Measurements from ENCODE around the gene TOX2. TPM values are rescaled to one million over a fixed set of nuclear protein-coding genes. Genes with fewer than 3 reads are reported as not detected.

Gene TOX2
- total RNA-seq, 2 experiments from 2014 or later, result 0.23 TPM; not detected in 1

DNA sequence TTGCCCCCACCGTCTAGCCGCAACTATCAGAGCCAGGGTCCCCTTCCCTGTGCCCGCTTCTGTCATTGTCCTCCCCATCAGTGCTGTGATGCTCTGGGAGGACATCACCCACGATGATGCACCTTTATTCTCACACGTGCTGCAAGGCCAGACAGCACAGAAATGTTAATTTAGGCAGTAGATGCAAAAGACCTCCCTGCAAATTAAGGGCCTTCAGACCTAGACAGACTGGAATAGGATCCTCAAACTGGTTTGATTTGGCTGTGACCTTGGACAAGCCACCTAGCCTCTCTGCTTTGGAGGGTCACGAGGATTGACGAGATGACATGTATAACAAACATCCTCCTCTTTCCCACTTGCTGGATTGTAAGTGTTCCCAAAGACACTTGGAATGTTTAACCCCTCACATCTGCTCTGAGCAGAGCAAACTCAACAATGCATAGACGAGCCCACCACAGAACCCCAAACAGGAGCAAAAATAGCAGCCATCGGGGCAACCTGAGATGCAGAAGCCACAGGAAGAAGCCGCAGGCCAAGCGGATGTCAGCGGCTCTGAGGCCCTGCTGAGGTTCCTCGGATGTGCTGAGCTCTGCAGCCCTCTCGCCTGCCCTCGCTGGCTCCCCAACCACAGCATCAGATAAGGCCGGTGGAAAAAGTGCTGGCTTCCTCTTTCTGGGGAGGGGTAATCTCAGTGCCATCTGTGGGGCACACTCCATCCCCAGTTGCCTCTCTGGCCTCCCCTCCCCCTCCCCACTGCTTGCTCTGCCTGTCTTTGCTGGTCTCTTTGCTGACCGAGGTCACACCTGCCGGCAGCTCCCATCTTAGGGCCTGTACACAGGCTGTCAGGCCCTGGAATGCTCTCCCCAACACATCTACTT is 35.3 kb downstream of the TOX2 start:
- H3K27ac ChIP-seq (ENCODE audit: low read depth, low read length, poor library complexity, severe bottlenecking), result no peak overlapping the region
- no peaks in the 10 kb centered on the region for H3K9me3 ChIP-seq (ENCODE audit: low read length)
- H4K20me1 ChIP-seq (ENCODE audit: insufficient read depth, low read length), result no peaks in the 10 kb centered on the region
- H2AFZ ChIP-seq (ENCODE audit: low read length), result peak overlapping the region; percentile 35; the same call in 1 of the 2 replicates
- peaks cover 22% of the 10 kb centered on the region for H3K4me1 ChIP-seq (ENCODE audit: insufficient read depth, low read length, poor library complexity, severe bottlenecking)
- ChIA-PET CTCF (ENCODE audit: unreplicated experiment) (no interaction called here), POLR2A (no interaction called here)
- H3K4me2 ChIP-seq (ENCODE audit: low read length), result peak overlapping the region; percentile 28; the same call in 1 of the 2 replicates
- no peaks in the 10 kb centered on the region for H3K79me2 ChIP-seq (ENCODE audit: insufficient read depth, low read depth, low read length)
- TF ChIP-seq, protein P1, sequence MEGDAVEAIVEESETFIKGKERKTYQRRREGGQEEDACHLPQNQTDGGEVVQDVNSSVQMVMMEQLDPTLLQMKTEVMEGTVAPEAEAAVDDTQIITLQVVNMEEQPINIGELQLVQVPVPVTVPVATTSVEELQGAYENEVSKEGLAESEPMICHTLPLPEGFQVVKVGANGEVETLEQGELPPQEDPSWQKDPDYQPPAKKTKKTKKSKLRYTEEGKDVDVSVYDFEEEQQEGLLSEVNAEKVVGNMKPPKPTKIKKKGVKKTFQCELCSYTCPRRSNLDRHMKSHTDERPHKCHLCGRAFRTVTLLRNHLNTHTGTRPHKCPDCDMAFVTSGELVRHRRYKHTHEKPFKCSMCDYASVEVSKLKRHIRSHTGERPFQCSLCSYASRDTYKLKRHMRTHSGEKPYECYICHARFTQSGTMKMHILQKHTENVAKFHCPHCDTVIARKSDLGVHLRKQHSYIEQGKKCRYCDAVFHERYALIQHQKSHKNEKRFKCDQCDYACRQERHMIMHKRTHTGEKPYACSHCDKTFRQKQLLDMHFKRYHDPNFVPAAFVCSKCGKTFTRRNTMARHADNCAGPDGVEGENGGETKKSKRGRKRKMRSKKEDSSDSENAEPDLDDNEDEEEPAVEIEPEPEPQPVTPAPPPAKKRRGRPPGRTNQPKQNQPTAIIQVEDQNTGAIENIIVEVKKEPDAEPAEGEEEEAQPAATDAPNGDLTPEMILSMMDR (conservative IDR thresholded peaks at IDR 0.05; ENCODE audit: low read length), result no peak
- no peak for TF ChIP-seq EZH2phosphoT487 (IDR thresholded peaks at IDR 0.05; ENCODE audit: borderline replicate concordance, low read depth, low read length)
- DNase-seq (ENCODE audit: low spot score), result peak; percentile 64
- no peaks in the 10 kb centered on the region for H3K36me3 ChIP-seq (ENCODE audit: insufficient read depth, low read length)
- no peaks in the 10 kb centered on the region for H3K9me2 ChIP-seq (ENCODE audit: insufficient read depth, low read length)
- intact Hi-C loops (cut with micrococcal nuclease; ENCODE audit: unreplicated experiment), result no loop called here
- no TSS peak for BruUV-seq (replicated peaks)
- no peak overlapping the region for H3K4me3 ChIP-seq (ENCODE audit: low read depth, low read length, poor library complexity, severe bottlenecking)

DNA sequence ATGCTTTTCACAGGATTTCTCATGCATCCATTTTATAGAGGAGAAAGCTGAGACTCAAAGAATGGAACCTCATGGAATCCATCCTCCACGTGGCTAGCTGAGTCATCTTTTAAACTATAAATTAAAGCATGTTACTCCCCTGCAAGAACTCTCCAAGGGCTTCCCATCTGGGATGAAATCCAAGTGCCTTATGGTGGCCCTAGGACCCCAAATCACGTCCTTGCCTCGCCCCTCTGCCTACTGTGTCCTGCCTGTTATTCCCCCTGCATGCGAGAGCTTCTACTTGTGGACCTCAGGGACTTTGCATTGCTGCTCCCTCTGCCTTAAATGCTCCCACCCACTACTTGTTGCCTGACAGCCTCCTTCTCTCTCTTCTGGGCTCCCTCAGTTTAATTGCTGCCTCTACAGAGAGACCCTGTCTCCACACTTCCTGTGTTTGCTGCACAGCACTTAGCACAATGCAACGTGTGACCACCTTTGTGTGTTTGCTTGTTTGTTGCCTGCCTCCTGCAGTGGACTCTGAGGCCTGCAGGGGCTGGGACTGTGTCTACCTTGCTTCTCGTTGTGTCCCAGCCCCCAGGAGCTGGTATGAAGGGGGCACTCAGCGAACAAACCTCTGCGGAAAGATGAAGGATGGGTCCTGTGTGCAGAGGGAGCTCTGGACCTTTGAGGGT is 39.4 kb downstream of the TOX2 start:
- no TSS peak for BruUV-seq (replicated peaks)
- Histone ChIP-seq H3K4me2 (ENCODE audit: low read length) (no peak overlapping the region), H3K4me3 (ENCODE audit: low read depth, low read length, poor library complexity, severe bottlenecking) (no peak overlapping the region), H3K9me2 (ENCODE audit: insufficient read depth, low read length) (no peaks in the 10 kb centered on the region), H3K4me1 (ENCODE audit: insufficient read depth, low read length, poor library complexity, severe bottlenecking) (peaks cover 30% of the 10 kb centered on the region), H4K20me1 (ENCODE audit: insufficient read depth, low read length) (no peaks in the 10 kb centered on the region), H3K27ac (ENCODE audit: low read depth, low read length, poor library complexity, severe bottlenecking) (no peak overlapping the region), H3K36me3 (ENCODE audit: insufficient read depth, low read length) (no peaks in the 10 kb centered on the region), H3K79me2 (ENCODE audit: insufficient read depth, low read depth, low read length) (no peaks in the 10 kb centered on the region), H3K9me3 (ENCODE audit: low read length) (no peaks in the 10 kb centered on the region), H2AFZ (ENCODE audit: low read length) (peak overlapping the region; percentile 19; the same call in 1 of the 2 replicates)
- ChIA-PET POLR2A (interaction anchor here (1.1 kb wide), 1 partner anchor 18 kb away, joined by 3 read pairs; no protein-coding TSS in a partner anchor), CTCF (ENCODE audit: unreplicated experiment) (no interaction called here)
- TF ChIP-seq, protein P1 (conservative IDR thresholded peaks at IDR 0.05; ENCODE audit: low read length), result no peak
- TF ChIP-seq EZH2phosphoT487 (IDR thresholded peaks at IDR 0.05; ENCODE audit: borderline replicate concordance, low read depth, low read length), result no peak
- intact Hi-C loops (cut with micrococcal nuclease; ENCODE audit: unreplicated experiment), result no loop called here
- no peak for DNase-seq (ENCODE audit: low spot score)
